H9 (cell line): Measurements from ENCODE around the gene NSRP1. TPM values are rescaled to one million over a fixed set of nuclear protein-coding genes. Genes with fewer than 3 reads are reported as not detected.

Source experiments
- DNase-seq: peaks from one replicate; pipeline ENCODE4 v3.0.0-alpha.2; 2017
- H2AFZ ChIP-seq: one replicate; pipeline ENCODE4 v1.6.1; 2013; ENCODE audit warnings: mild to moderate bottlenecking, low read length, control low read depth, moderate library complexity
- H2AK5ac ChIP-seq: 2 replicates; pipeline ENCODE4 v1.6.1; 2013; ENCODE audit warnings: low read length, control low read depth, mixed read lengths; ENCODE audit not compliant: insufficient read length
- H2BK120ac ChIP-seq: one replicate; pipeline ENCODE4 v1.6.1; 2013; ENCODE audit warnings: low read depth, mild to moderate bottlenecking, low read length, control low read depth, inconsistent platforms; ENCODE audit not compliant: poor library complexity, severe bottlenecking
- H2BK12ac ChIP-seq: 2 replicates; pipeline ENCODE4 v1.6.1; 2013; ENCODE audit warnings: low read length, control low read depth, mixed read lengths, low read depth; ENCODE audit not compliant: insufficient read length
- H2BK15ac ChIP-seq: 2 replicates; pipeline ENCODE4 v1.6.1; 2013; ENCODE audit warnings: low read depth, low read length, control low read depth
- H2BK20ac ChIP-seq: one replicate; pipeline ENCODE4 v1.6.1; 2013; ENCODE audit warnings: low read depth, mild to moderate bottlenecking, low read length, control low read depth, inconsistent platforms; ENCODE audit not compliant: poor library complexity, severe bottlenecking
- H2BK5ac ChIP-seq: 2 replicates; pipeline ENCODE4 v1.6.1; 2013; ENCODE audit warnings: low read length, control low read depth, mixed read lengths; ENCODE audit not compliant: insufficient read length
- H3K14ac ChIP-seq: 2 replicates; pipeline ENCODE4 v1.6.1; 2013; ENCODE audit warnings: low read length, control low read depth; ENCODE audit not compliant: insufficient read depth
- H3K18ac ChIP-seq: 2 replicates; pipeline ENCODE4 v1.6.1; 2013; ENCODE audit warnings: low read depth, mild to moderate bottlenecking, mixed read lengths, low read length, control low read depth; ENCODE audit not compliant: insufficient read length
- H3K23ac ChIP-seq: 2 replicates; pipeline ENCODE4 v1.6.1; 2013; ENCODE audit warnings: low read length, control low read depth, mixed read lengths, low read depth; ENCODE audit not compliant: insufficient read length
- H3K23me2 ChIP-seq: 2 replicates; pipeline ENCODE4 v1.6.1; 2013; ENCODE audit warnings: low read depth, mild to moderate bottlenecking, mixed read lengths, low read length, control low read depth; ENCODE audit not compliant: insufficient read length, poor library complexity, severe bottlenecking
- H3K27ac ChIP-seq: 2 replicates; pipeline ENCODE4 v1.5.1; 2013; ENCODE audit warnings: low read length, control low read depth, mixed read lengths, low read depth; ENCODE audit not compliant: insufficient read length
- H3K27me3 ChIP-seq: 2 replicates; pipeline ENCODE4 v1.6.1; 2013; ENCODE audit warnings: low read length, control low read depth, inconsistent platforms; ENCODE audit not compliant: insufficient read depth
- H3K4ac ChIP-seq: 2 replicates; pipeline ENCODE4 v1.6.1; 2013; ENCODE audit warnings: low read depth, mild to moderate bottlenecking, control low read depth, inconsistent platforms, low read length, moderate library complexity
- H3K4me1 ChIP-seq: 2 replicates; pipeline ENCODE4 v1.6.1; 2013; ENCODE audit warnings: low read length, control low read depth, inconsistent platforms; ENCODE audit not compliant: insufficient read depth
- H3K4me2 ChIP-seq: 2 replicates; pipeline ENCODE4 v1.6.1; 2013; ENCODE audit warnings: low read length, control low read depth, mixed read lengths; ENCODE audit not compliant: insufficient read length, insufficient read depth
- H3K56ac ChIP-seq: 2 replicates; pipeline ENCODE4 v1.6.1; 2013; ENCODE audit warnings: low read depth, mild to moderate bottlenecking, mixed read lengths, low read length, control low read depth; ENCODE audit not compliant: insufficient read length
- H3K79me1 ChIP-seq: 2 replicates; pipeline ENCODE4 v1.6.1; 2013; ENCODE audit warnings: low read depth, mild to moderate bottlenecking, moderate library complexity, low read length, control low read depth, inconsistent platforms; ENCODE audit not compliant: insufficient read depth, poor library complexity, severe bottlenecking
- H3K79me2 ChIP-seq: 2 replicates; pipeline ENCODE4 v1.6.1; 2013; ENCODE audit warnings: low read length, control low read depth, inconsistent platforms; ENCODE audit not compliant: insufficient read depth
- H3K9ac ChIP-seq: 2 replicates; pipeline ENCODE4 v1.6.1; 2013; ENCODE audit warnings: low read length, control low read depth, mixed read lengths; ENCODE audit not compliant: insufficient read length; ENCODE audit errors: extremely low read depth
- H3K9me3 ChIP-seq: one replicate; pipeline ENCODE4 v1.6.1; 2013; ENCODE audit warnings: low read depth, low read length, inconsistent platforms; ENCODE audit not compliant: control insufficient read depth
- H3T11ph ChIP-seq: one replicate; pipeline ENCODE4 v1.6.1; 2013; ENCODE audit warnings: mild to moderate bottlenecking, low read length, control low read depth, inconsistent platforms
- H4K20me1 ChIP-seq: one replicate; pipeline ENCODE4 v1.6.1; 2013; ENCODE audit not compliant: control insufficient read depth, insufficient read length, insufficient read depth
- H4K5ac ChIP-seq: 2 replicates; pipeline ENCODE4 v1.6.1; 2013; ENCODE audit warnings: low read depth, mild to moderate bottlenecking, mixed read lengths, low read length, control low read depth; ENCODE audit not compliant: insufficient read length
- H4K8ac ChIP-seq: replicated peaks from 2 replicates; pipeline ENCODE4 v1.6.1; 2013; ENCODE audit warnings: low read length, control low read depth, mixed read lengths, low read depth; ENCODE audit not compliant: insufficient read length
- H4K91ac ChIP-seq: 2 replicates; pipeline ENCODE4 v1.6.1; 2013; ENCODE audit warnings: low read depth, mild to moderate bottlenecking, moderate library complexity, mixed read lengths, low read length, control low read depth; ENCODE audit not compliant: insufficient read length
- H3K27ac Mint-ChIP-seq, 3 experiments: 2 replicates in 2 of 3; 3 replicates in 1 of 3; pipeline ENCODE4 v1.8.0; 2020 to 2021; ENCODE audit warnings: mixed read lengths in 3 of 3, mild to moderate bottlenecking in 1 of 3, moderate library complexity in 1 of 3
- H3K27me3 Mint-ChIP-seq: 2 replicates; pipeline ENCODE4 v1.8.0; 2021; ENCODE audit warnings: low read depth, mild to moderate bottlenecking, moderate library complexity, mixed read lengths
- H3K36me3 Mint-ChIP-seq, 3 experiments: 2 replicates in 2 of 3; 3 replicates in 1 of 3; pipeline ENCODE4 v1.8.0; 2020 to 2021; ENCODE audit warnings: low read depth in 3 of 3, mixed read lengths in 3 of 3; ENCODE audit not compliant: insufficient read depth in 1 of 3
- H3K4me1 Mint-ChIP-seq, 2 experiments: 2 replicates each; pipeline ENCODE4 v1.8.0; 2020; ENCODE audit warnings: mixed read lengths in 2 of 2
- H3K4me3 Mint-ChIP-seq, 2 experiments: 2 replicates in 1 of 2; 3 replicates in 1 of 2; pipeline ENCODE4 v1.8.0; 2020 to 2021; ENCODE audit warnings: mild to moderate bottlenecking in 2 of 2, mixed read lengths in 2 of 2, moderate library complexity in 1 of 2
- H3K9me3 Mint-ChIP-seq, 2 experiments: 2 replicates in 1 of 2; 3 replicates in 1 of 2; pipeline ENCODE4 v1.8.0; 2020; ENCODE audit warnings: mild to moderate bottlenecking in 2 of 2, mixed read lengths in 2 of 2, moderate library complexity in 1 of 2
- total RNA-seq: library from RNA; stranded (reverse); gene quantifications from 2 replicates; pipeline ENCODE4 v1.2.1, GENCODE V29; 2021
- TF ChIP-seq, protein P1 (sequence below): fragments of 200-600 bp; sonication (generic); conservative IDR thresholded peaks from 3 replicates; pipeline ENCODE4 v1.8.0; 2021; ENCODE audit warnings: antibody characterized with exemption, mild to moderate bottlenecking

NSRP1 gene
- total RNA-seq, 1 experiment from 2014 or later: 33.3 TPM

DNA sequence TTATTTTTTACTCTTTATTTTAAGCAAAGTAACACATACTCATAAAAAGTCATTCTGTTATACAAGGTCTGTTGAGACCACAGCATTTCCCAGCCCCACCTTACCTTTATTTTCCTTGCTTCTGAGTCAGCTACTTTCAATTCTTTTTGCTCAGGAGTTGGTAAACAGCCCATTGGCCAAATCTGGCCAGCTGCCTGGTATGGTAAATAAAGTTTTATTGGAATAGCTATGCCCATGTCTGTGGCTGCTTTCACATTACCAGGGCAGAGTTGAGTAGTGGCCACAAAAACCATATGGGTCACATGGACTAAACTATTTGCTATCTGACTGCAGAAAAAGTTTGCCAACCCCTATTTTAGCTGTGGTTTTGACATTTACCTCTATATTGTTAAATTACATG, 3.4 kb upstream of the NSRP1 start:
- H2BK12ac ChIP-seq: no peak overlapping the region
- Mint-ChIP-seq H3K9me3 (no peaks in the 10 kb centered on the region), H3K27me3 (no peaks in the 10 kb centered on the region), H3K36me3 (peaks cover 0 to 6% (median 5%) of the 10 kb centered on the region in 3 experiments; a peak in 6 of 7 replicates), H3K4me1 (peaks cover 6 to 7% of the 10 kb centered on the region in 2 experiments), H3K4me3 (no peak overlapping the region), H3K27ac (no peak overlapping the region)
- H3K18ac ChIP-seq: no peak overlapping the region
- H4K5ac ChIP-seq: no peak overlapping the region
- H3K14ac ChIP-seq: no peak overlapping the region
- H3K9me3 ChIP-seq: no peaks in the 10 kb centered on the region
- no peak overlapping the region for H4K91ac ChIP-seq
- no peak overlapping the region for H2BK20ac ChIP-seq
- no peak overlapping the region for H3K4me2 ChIP-seq
- H3K56ac ChIP-seq: no peak overlapping the region
- no peaks in the 10 kb centered on the region for H3K4me1 ChIP-seq
- H3K79me2 ChIP-seq: peaks cover 4% of the 10 kb centered on the region; the same call in 1 of the 2 replicates
- no peak overlapping the region for H2AFZ ChIP-seq
- H3K23ac ChIP-seq: no peak overlapping the region
- no peaks in the 10 kb centered on the region for H3K23me2 ChIP-seq
- H3K4ac ChIP-seq: no peak overlapping the region
- no peak overlapping the region for H3K9ac ChIP-seq
- no peak for DNase-seq
- no peaks in the 10 kb centered on the region for H4K20me1 ChIP-seq
- H2BK15ac ChIP-seq: no peak overlapping the region
- H3K27ac ChIP-seq: no peak overlapping the region
- H3K79me1 ChIP-seq: no peaks in the 10 kb centered on the region
- no peaks in the 10 kb centered on the region for H3K27me3 ChIP-seq
- no peak overlapping the region for H2BK120ac ChIP-seq
- H2BK5ac ChIP-seq: no peak overlapping the region
- H4K8ac ChIP-seq: no peak overlapping the region
- no peak overlapping the region for H2AK5ac ChIP-seq
- no peak overlapping the region for H3T11ph ChIP-seq
- TF ChIP-seq, protein P1, sequence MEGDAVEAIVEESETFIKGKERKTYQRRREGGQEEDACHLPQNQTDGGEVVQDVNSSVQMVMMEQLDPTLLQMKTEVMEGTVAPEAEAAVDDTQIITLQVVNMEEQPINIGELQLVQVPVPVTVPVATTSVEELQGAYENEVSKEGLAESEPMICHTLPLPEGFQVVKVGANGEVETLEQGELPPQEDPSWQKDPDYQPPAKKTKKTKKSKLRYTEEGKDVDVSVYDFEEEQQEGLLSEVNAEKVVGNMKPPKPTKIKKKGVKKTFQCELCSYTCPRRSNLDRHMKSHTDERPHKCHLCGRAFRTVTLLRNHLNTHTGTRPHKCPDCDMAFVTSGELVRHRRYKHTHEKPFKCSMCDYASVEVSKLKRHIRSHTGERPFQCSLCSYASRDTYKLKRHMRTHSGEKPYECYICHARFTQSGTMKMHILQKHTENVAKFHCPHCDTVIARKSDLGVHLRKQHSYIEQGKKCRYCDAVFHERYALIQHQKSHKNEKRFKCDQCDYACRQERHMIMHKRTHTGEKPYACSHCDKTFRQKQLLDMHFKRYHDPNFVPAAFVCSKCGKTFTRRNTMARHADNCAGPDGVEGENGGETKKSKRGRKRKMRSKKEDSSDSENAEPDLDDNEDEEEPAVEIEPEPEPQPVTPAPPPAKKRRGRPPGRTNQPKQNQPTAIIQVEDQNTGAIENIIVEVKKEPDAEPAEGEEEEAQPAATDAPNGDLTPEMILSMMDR: no peak
